ENCODE results near the gene PYCR2. TPM values are rescaled to one million over a fixed set of nuclear protein-coding genes. Genes with fewer than 3 reads are reported as not detected.
A peak's percentile ranks its signal among the peaks of the same experiment; 100 is the strongest.

Gene PYCR2
- total and polyA plus RNA-seq, 2 of the 8 experiments (the other 6 are each of a cell fraction or from before 2014, with no cell fraction given) = 79.3 to 84.6 TPM

GRCh38 chr1:225891229-225891972, 32.6 kb downstream of the PYCR2 start:
- Histone ChIP-seq H3K79me2 (ENCODE audit: control insufficient read depth in 1 of 2, insufficient read depth in 2 of 2, low read length in 2 of 2) (no peaks in the 10 kb centered on the region), H2AFZ (ENCODE audit: low read length) (no peak overlapping the region), H2BK120ac (replicated peaks; ENCODE audit: low read depth, low read length) (peak overlapping the region; percentile 36), H3K56ac (replicated peaks; ENCODE audit: insufficient read length, low read depth, low read length) (no peak overlapping the region), H3K79me1 (ENCODE audit: low read depth, low read length) (no peaks in the 10 kb centered on the region), H3K4me1 (replicated peaks in 1 of 4; ENCODE audit: control insufficient read depth in 3 of 4, insufficient read depth in 4 of 4, low read length in 3 of 4) (peaks cover 10 to 34% (median 22%) of the 10 kb centered on the region in 4 experiments), H3K4ac (replicated peaks; ENCODE audit: insufficient read length, low read depth, low read length) (peak overlapping the region; percentile 13), H3K9ac (replicated peaks in 1 of 4; ENCODE audit: extremely low read depth in 1 of 4, low read depth in 3 of 4, low read length in 3 of 4) (no peak overlapping the region), H3K23me2 (ENCODE audit: low read depth, low read length) (no peaks in the 10 kb centered on the region; the same call in 1 of the 2 replicates), H2BK15ac (ENCODE audit: low read length) (peak overlapping the region; percentile 81), H4K91ac (replicated peaks; ENCODE audit: insufficient read length, low read length) (peak overlapping the region; percentile 95), H3K27me3 (replicated peaks in 1 of 4; ENCODE audit: control insufficient read depth in 3 of 4, extremely low read depth in 1 of 4, insufficient read depth in 3 of 4, low read length in 3 of 4) (peaks cover 0 to 14% (median 6%) of the 10 kb centered on the region in 4 experiments; a peak in 4 of 7 replicates), H2BK12ac (ENCODE audit: low read depth, low read length) (peak overlapping the region; percentile 96), H3K4me2 (ENCODE audit: insufficient read depth in 1 of 2, low read depth in 2 of 2, low read length in 2 of 2) (no peak overlapping the region; a peak in 1 of 4 replicates), H3K18ac (ENCODE audit: extremely low read depth, low read length) (peak overlapping the region; percentile 71; the same call in 1 of the 2 replicates), H3K4me3 (ENCODE audit: extremely low read depth in 1 of 4, insufficient read depth in 2 of 4, low read depth in 3 of 4, low read length in 4 of 4) (no peak overlapping the region), H3K9me3 (ENCODE audit: insufficient read depth in 2 of 2, low read depth in 1 of 2, low read length in 1 of 2) (no peaks in the 10 kb centered on the region), H2BK5ac (ENCODE audit: low read depth, low read length) (peak overlapping the region; percentile 88; the same call in 1 of the 2 replicates), H2AK5ac (ENCODE audit: low read depth, low read length) (peak overlapping the region; percentile 95), H4K20me1 (replicated peaks in 1 of 2; ENCODE audit: control insufficient read depth in 1 of 2, insufficient read depth in 2 of 2, low read length in 2 of 2) (no peaks in the 10 kb centered on the region), H2BK20ac (ENCODE audit: low read length) (peak overlapping the region; percentile 82), H3K27ac (ENCODE audit: low read depth, low read length) (no peak overlapping the region), H3K23ac (ENCODE audit: insufficient read length) (no peak overlapping the region), H3K14ac (ENCODE audit: insufficient read length) (no peak overlapping the region), H3K36me3 (ENCODE audit: control insufficient read depth in 2 of 4, insufficient read depth in 4 of 4, low read length in 3 of 4) (no peaks in the 10 kb centered on the region), H4K5ac (ENCODE audit: insufficient read length, low read depth, low read length) (no peak overlapping the region), H4K8ac (ENCODE audit: extremely low read depth, insufficient read depth, low read length) (peak overlapping the region; percentile 1; the same call in 1 of the 2 replicates)
- DNase-seq (ENCODE audit: low read depth in 1 of 2, low spot score in 2 of 2) (no peak), FAIRE-seq (no peak)
- CTCF ChIA-PET (ENCODE audit: partially characterized antibody) = interaction anchor here (0.9 to 21.3 kb wide), 5 partner anchors 9 to 72 kb away, joined by 3 to 406 read pairs (median 5); partner anchors contain the start of gene TMEM63A
- POLR2A ChIA-PET (ENCODE audit: partially characterized antibody) = interaction anchor here (1.1 to 5.7 kb wide), 3 partner anchors 8 to 15 kb away, joined by 3 to 27 read pairs (median 19); partner anchors contain the start of gene TMEM63A
- 93% methylated on average over 14 of the region's 14 CpGs; no CpG with 5 or more reads in 1 of the 2 experiments for WGBS, 2 experiments (ENCODE audit: extremely low coverage in 1 of 2, insufficient coverage in 1 of 2, insufficient read length in 1 of 2, insufficient replicate concordance in 2 of 2, low coverage in 1 of 2, low lambda C conversion rate in 2 of 2, missing lambda C conversion rate in 1 of 2)
- TF ChIP-seq USF2 (IDR thresholded peaks at IDR 0.05; ENCODE audit: low read length) = no peak
